Measurements from ENCODE around the gene KRT8. TPM values are rescaled to one million over a fixed set of nuclear protein-coding genes. Genes with fewer than 3 reads are reported as not detected.
A peak's percentile ranks its signal among the peaks of the same experiment; 100 is the strongest.

KRT8 gene
- total and polyA plus RNA-seq, 2 donors (not counting 1 experiment from before 2014, with no cell fraction given), result 0.24 to 0.94 TPM

GRCh38 chr12:52873832-52874572 lies 30.9 kb downstream of the KRT8 start:
- Histone ChIP-seq H3K9ac (ENCODE audit: low read length) (peak overlapping the region; percentile 64), H3K4me3 (ENCODE audit: control extremely low read depth in 1 of 5, extremely low read depth in 1 of 5, insufficient read depth in 1 of 5, low read depth in 2 of 5, low read length in 4 of 5) (peak overlapping the region; percentile 18 to 66 (median 54)), H3K4me2 (replicated peaks; ENCODE audit: low read depth, low read length, poor library complexity, severe bottlenecking) (peak overlapping the region; percentile 91), H3K27ac (ENCODE audit: low read length in 2 of 2) (no peak overlapping the region), H2AFZ (ENCODE audit: insufficient read depth, low read depth, low read length, poor library complexity, severe bottlenecking) (peak overlapping the region; percentile 86), H3K79me2 (ENCODE audit: control insufficient read depth, insufficient read depth, low read length) (no peaks in the 10 kb centered on the region), H3K9me3 (ENCODE audit: control extremely low read depth in 1 of 3, control insufficient read depth in 2 of 3, insufficient read depth in 1 of 3, low read length in 2 of 3) (no peaks in the 10 kb centered on the region), H3K4me1 (ENCODE audit: control insufficient read depth in 2 of 2, insufficient read depth in 2 of 2, low read length in 2 of 2) (peaks cover 16 to 22% of the 10 kb centered on the region in 2 donors), H4K20me1 (ENCODE audit: control insufficient read depth, insufficient read depth, low read length, poor library complexity, severe bottlenecking) (no peaks in the 10 kb centered on the region), H3K27me3 (replicated peaks in 1 of 4; ENCODE audit: control extremely low read depth in 1 of 4, control insufficient read depth in 3 of 4, insufficient read depth in 4 of 4, low read length in 3 of 4) (peaks cover 0 to 19% (median 4%) of the 10 kb centered on the region in 4 experiments), H3K36me3 (replicated peaks in 1 of 2; ENCODE audit: control extremely low read depth in 1 of 2, control insufficient read depth in 1 of 2, extremely low read depth in 1 of 2, insufficient read depth in 2 of 2, low read length in 1 of 2) (no peaks in the 10 kb centered on the region)
- Mint-ChIP-seq H3K27me3 (peaks cover 13% of the 10 kb centered on the region), H3K9me3 (ENCODE audit: insufficient read depth) (no peaks in the 10 kb centered on the region), H3K4me1 (peaks cover 29% of the 10 kb centered on the region), H3K4me3 (peak overlapping the region; percentile 86), H3K27ac (peak overlapping the region; percentile 42)
- intact Hi-C loops (cut with micrococcal nuclease), result loop anchor here (10.0 kb wide), 2 partner anchors 289 to 719 kb away; no protein-coding TSS in a partner anchor
- TF ChIP-seq EZH2 (IDR thresholded peaks at IDR 0.05; ENCODE audit: borderline replicate concordance, insufficient read depth, low read depth, low read length, poor library complexity, severe bottlenecking), result no peak
- no peak for TF ChIP-seq CTCF (IDR thresholded peaks at IDR 0.05)
- DNase-seq, result peak; percentile 55
- 1% methylated on average over 52 of the region's 55 CpGs for WGBS (ENCODE audit: insufficient coverage)
- peak; percentile 74 for ATAC-seq (ENCODE audit: low read depth)
- ChIA-PET CTCF (interaction anchor here (0.7 to 3.6 kb wide), 3 partner anchors 11 to 910 kb away, joined by 3 to 22 read pairs (median 6); no protein-coding TSS in a partner anchor), POLR2A (no interaction called here)

GRCh38 chr12:52873513-52873831 lies 31.4 kb downstream of the KRT8 start:
- peak overlapping the region; percentile 64 for H3K9ac ChIP-seq (ENCODE audit: low read length)
- Mint-ChIP-seq H3K4me1 (peaks cover 26% of the 10 kb centered on the region), H3K9me3 (ENCODE audit: insufficient read depth) (no peaks in the 10 kb centered on the region), H3K27ac (peak overlapping the region; percentile 42), H3K27me3 (peaks cover 13% of the 10 kb centered on the region), H3K4me3 (peak overlapping the region; percentile 86)
- intact Hi-C loops (cut with micrococcal nuclease), result loop anchor here (10.0 kb wide), 2 partner anchors 289 to 719 kb away; no protein-coding TSS in a partner anchor
- H2AFZ ChIP-seq (ENCODE audit: insufficient read depth, low read depth, low read length, poor library complexity, severe bottlenecking), result peak overlapping the region; percentile 86
- POLR2A ChIA-PET, result no interaction called here
- H3K79me2 ChIP-seq (ENCODE audit: control insufficient read depth, insufficient read depth, low read length), result no peaks in the 10 kb centered on the region
- no peaks in the 10 kb centered on the region for H3K36me3 ChIP-seq (replicated peaks in 1 of 2; ENCODE audit: control extremely low read depth in 1 of 2, control insufficient read depth in 1 of 2, extremely low read depth in 1 of 2, insufficient read depth in 2 of 2, low read length in 1 of 2)
- H3K4me2 ChIP-seq (replicated peaks; ENCODE audit: low read depth, low read length, poor library complexity, severe bottlenecking), result peak overlapping the region; percentile 91
- CTCF ChIA-PET, result interaction anchor here (0.7 to 3.6 kb wide), 4 partner anchors 11 to 911 kb away, joined by 3 to 22 read pairs (median 4); no protein-coding TSS in a partner anchor
- no peaks in the 10 kb centered on the region for H4K20me1 ChIP-seq (ENCODE audit: control insufficient read depth, insufficient read depth, low read length, poor library complexity, severe bottlenecking)
- no peak for ATAC-seq (ENCODE audit: low read depth)
- DNase-seq, result peak; percentile 43
- H3K27ac ChIP-seq (ENCODE audit: low read length in 2 of 2), result no peak overlapping the region
- H3K9me3 ChIP-seq (ENCODE audit: control extremely low read depth in 1 of 3, control insufficient read depth in 2 of 3, insufficient read depth in 1 of 3, low read length in 2 of 3), result no peaks in the 10 kb centered on the region
- H3K4me3 ChIP-seq (ENCODE audit: control extremely low read depth in 1 of 5, extremely low read depth in 1 of 5, insufficient read depth in 1 of 5, low read depth in 2 of 5, low read length in 4 of 5), result peak overlapping the region in 2 of 5 experiments; percentile 61 to 66
- TF ChIP-seq EZH2 (IDR thresholded peaks at IDR 0.05; ENCODE audit: borderline replicate concordance, insufficient read depth, low read depth, low read length, poor library complexity, severe bottlenecking) (no peak), CTCF (IDR thresholded peaks at IDR 0.05) (no peak)
- peaks cover 0 to 19% (median 4%) of the 10 kb centered on the region in 4 experiments for H3K27me3 ChIP-seq (replicated peaks in 1 of 4; ENCODE audit: control extremely low read depth in 1 of 4, control insufficient read depth in 3 of 4, insufficient read depth in 4 of 4, low read length in 3 of 4)
- H3K4me1 ChIP-seq (ENCODE audit: control insufficient read depth in 2 of 2, insufficient read depth in 2 of 2, low read length in 2 of 2), result peaks cover 16 to 22% of the 10 kb centered on the region in 2 donors
- 47% methylated on average over 4 of the region's 4 CpGs for WGBS (ENCODE audit: insufficient coverage)
